ENCODE data around the gene SCIN.

GRCh38 chr7:12549106-12549505 is 21.4 kb upstream of the SCIN start:
- TF ChIP-seq TAF1 (IDR thresholded peaks at IDR 0.05; ENCODE audit: borderline replicate concordance, insufficient read depth, low read length) (no peak), REST (IDR thresholded peaks at IDR 0.05; ENCODE audit: insufficient read depth in 1 of 2, low read depth in 2 of 2, low read length in 2 of 2) (no peak), POLR2AphosphoS5 (IDR thresholded peaks at IDR 0.05; ENCODE audit: low read depth, low read length) (no peak), SIN3A (IDR thresholded peaks at IDR 0.05; ENCODE audit: borderline replicate concordance, insufficient read depth, low read length) (no peak), FOXP2 (optimal IDR thresholded peaks at IDR 0.05; ENCODE audit: borderline replicate concordance, extremely low read depth, extremely low read length, insufficient read depth) (no peak)
